Loucy (cell line): ENCODE data around the gene PET100.

ENCODE experiments used
- EZH2phosphoT487 ChIP-seq: fragments of 200-600 bp; IDR thresholded peaks from 2 replicates; pipeline ENCODE4 v1.6.1; 2018; ENCODE audit warnings: antibody characterized with exemption, mild to moderate bottlenecking, moderate library complexity, borderline replicate concordance
- TF ChIP-seq, protein P1 (sequence below): fragments of 200-600 bp; sonication (generic); conservative IDR thresholded peaks from 2 replicates; pipeline ENCODE4 v1.5.1; 2014; ENCODE audit warnings: mild to moderate bottlenecking, antibody characterized with exemption, low read length

DNA sequence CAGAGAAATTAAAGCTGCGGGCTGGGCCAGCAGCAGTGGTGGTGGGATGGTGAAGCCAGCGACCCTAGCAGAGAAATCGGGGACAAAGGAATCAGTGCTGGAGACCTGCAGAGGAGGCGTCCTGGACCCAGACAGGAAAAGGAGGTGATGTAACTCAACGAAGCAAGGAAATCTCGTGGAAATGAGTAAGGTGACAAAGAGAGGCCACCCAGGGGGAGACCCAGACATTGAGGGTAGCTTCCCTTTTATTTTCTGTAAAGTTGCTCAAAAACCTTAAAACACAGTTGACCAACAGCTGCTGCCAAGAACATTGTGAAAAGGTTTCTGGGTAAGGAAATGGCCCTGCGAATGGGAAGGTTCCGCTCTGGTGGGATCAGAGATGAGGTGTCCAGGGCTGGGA, 26.0 kb downstream of the PET100 start:
- TF ChIP-seq, protein P1, sequence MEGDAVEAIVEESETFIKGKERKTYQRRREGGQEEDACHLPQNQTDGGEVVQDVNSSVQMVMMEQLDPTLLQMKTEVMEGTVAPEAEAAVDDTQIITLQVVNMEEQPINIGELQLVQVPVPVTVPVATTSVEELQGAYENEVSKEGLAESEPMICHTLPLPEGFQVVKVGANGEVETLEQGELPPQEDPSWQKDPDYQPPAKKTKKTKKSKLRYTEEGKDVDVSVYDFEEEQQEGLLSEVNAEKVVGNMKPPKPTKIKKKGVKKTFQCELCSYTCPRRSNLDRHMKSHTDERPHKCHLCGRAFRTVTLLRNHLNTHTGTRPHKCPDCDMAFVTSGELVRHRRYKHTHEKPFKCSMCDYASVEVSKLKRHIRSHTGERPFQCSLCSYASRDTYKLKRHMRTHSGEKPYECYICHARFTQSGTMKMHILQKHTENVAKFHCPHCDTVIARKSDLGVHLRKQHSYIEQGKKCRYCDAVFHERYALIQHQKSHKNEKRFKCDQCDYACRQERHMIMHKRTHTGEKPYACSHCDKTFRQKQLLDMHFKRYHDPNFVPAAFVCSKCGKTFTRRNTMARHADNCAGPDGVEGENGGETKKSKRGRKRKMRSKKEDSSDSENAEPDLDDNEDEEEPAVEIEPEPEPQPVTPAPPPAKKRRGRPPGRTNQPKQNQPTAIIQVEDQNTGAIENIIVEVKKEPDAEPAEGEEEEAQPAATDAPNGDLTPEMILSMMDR = no peak
- no peak for TF ChIP-seq EZH2phosphoT487
